HTR-8/SVneo (cell line): ENCODE measurements around the gene ZNF219.

Experiments
- DNase-seq: peaks from one replicate; pipeline ENCODE4 v3.0.0; 2011; ENCODE audit warnings: low spot score, mixed read lengths; ENCODE audit not compliant: insufficient read length
- FAIRE-seq: peaks from 2 replicates; lab custom pipeline; 2011; peaks lifted over from hg19 to GRCh38; lab: Jason Lieb, UNC

Gene ZNF219

GRCh38 chr14:21070083-21070609 lies 28.3 kb downstream of the ZNF219 start, which contains the start of gene ARHGEF40:
Gene ARHGEF40 (plus strand): TSS chr14:21070304. CDS start chr14:21070397, 93 bp downstream.
- FAIRE-seq (no peak), DNase-seq (peak; percentile 21)

GRCh38 chr14:21069388-21070082 lies 28.9 kb downstream of the ZNF219 start:
- DNase-seq (no peak), FAIRE-seq (no peak)

DNA sequence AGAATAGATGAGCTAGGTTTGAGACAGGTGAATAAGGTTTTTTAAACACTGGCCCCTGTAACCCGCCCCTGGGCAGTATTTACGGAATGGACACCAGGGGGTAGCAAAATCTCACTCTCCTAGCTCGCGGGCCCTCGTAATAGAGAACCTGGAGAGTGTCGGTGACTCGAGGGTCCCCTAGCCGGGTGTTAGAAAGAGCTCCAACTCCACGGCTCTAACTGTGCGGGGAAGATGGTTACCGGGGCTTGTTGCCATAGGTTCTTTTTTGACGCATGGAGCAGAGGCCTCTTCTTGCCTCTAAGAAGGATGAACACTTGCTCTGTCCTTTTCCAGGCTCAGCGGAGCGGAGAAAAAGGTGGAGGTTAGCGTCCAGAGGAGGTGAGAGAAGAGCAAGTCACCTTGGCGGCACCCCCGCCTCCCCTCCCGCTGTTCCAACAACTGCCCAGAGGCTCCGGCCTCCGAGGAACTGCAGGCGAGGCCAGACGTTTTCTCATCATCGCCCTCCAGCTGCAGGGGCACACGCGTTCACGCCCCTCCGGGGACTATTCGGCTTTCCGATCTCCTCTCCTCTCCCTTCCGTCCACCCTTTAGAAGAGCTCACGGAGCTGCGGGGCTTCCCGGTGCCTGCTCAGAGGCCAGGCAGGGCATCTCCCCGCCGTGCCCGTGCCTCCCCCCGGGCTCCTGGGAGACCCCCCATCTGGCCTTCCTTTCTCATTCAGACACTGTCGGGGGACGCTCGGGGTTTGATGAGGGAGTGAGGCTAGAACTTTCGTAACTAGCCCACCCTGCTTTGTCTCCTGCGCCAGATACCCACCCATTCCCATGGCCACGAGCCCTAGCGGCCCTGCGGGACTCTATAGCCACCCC lies 29.7 kb downstream of the ZNF219 start:
- FAIRE-seq = no peak
- peak; percentile 36 for DNase-seq

GRCh38 chr14:21066882-21067502 lies 31.5 kb downstream of the ZNF219 start:
- FAIRE-seq (no peak), DNase-seq (no peak)

DNA sequence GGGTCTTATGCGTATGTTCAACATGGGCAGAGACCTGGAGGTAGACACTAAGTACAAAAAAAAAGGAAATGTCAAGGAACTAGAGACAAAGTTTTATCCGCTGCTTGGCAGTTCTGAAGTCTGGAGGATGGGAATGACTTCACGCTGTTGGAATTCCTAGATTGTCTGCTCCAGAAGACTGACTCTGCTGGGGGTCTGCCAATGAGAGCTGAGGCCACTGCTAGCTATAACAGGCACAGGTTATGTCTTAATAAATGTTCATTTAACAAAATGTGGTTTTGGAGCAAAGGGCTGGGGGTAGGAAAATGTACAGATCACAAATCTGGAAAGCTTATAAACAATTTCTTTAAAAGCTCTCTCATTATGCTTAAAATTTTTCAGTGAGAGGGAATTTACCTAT lies 35.0 kb downstream of the ZNF219 start:
- peak; percentile 52 for DNase-seq

DNA sequence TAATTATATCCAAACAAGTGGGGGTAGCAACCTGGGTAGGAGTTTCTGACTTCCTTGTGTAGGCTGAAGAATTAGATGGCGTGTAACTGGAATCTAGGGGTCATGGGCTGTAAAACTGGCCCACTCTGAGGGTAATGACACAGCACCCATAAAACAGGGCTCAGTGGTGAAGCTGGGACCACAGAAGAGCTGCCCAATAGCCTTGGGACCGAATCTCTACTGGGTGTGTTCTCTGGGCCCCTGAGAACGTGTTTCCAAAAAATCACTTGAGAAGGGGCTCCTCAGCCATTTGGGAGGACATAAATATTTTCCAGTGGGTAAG lies 37.1 kb downstream of the ZNF219 start:
- DNase-seq (no peak), FAIRE-seq (no peak)

More for the DNA sequence above, 35.0 kb downstream of the ZNF219 start:
- no peak for FAIRE-seq

GRCh38 chr14:21060614-21061346 lies 37.7 kb downstream of the ZNF219 start:
- DNase-seq = no peak
- FAIRE-seq = no peak

DNA sequence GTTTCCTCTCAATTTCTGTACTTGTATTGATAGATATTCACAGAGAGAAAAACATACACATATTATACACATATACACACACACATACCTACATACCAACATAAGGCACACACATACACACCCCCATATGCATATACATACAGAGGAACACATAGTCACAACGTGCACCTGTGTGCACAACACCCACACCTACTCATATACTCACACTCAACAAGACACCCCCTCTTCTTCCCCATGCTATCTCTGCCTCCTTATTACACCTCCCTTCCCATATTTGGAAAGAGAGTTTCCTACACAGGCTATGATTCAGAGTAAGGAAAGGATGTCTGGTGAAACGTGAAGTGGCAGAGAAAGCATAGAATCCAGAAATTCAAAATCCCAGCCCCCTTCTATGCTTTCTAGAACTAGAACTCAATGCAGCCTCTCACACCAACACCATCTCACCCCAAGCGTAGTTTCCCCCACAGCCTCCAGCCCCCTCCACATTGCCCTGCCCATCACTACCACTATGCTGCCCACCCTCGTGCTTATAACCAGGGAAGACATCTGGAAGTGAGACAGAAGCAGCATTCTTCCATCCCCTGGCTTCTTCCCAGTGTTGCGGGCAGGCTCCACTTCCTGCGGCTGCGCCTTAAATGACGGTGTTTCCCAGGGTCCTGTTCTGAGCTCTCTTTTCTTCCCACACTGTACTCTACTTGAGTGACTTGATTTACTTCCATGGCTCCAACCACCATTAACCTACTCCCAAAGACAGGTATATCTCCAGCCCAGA lies 38.4 kb downstream of the ZNF219 start:
- no peak for FAIRE-seq
- DNase-seq = no peak

DNA sequence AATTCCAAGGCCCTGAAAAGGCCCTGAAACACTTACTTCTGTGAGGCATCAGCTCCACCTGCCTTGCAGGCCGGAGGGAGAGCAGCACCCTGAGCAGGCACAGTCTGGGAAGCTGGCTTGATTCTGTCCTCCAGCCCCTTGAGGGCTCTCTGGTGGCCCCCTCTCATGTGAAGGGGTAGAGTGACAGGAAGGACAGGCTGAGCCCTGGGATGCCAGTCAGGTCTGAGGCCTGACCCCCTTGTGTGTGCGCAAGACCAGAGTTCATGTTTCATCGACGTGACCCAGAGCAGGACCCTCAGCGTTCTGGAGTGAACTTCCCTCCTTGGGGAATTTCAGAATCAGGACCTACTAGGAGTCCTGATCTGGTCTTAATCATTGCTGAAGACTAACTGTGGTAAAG lies 39.6 kb downstream of the ZNF219 start:
- no peak for FAIRE-seq
- DNase-seq = no peak

- FAIRE-seq = no peak
- no peak for DNase-seq
Observed at GRCh38 chr14:21057803-21058675, 40.4 kb downstream of the ZNF219 start, which contains the start of gene RNASE8. Gene RNASE8 (plus strand): TSS chr14:21057822. CDS start chr14:21057893, 71 bp downstream.

DNA sequence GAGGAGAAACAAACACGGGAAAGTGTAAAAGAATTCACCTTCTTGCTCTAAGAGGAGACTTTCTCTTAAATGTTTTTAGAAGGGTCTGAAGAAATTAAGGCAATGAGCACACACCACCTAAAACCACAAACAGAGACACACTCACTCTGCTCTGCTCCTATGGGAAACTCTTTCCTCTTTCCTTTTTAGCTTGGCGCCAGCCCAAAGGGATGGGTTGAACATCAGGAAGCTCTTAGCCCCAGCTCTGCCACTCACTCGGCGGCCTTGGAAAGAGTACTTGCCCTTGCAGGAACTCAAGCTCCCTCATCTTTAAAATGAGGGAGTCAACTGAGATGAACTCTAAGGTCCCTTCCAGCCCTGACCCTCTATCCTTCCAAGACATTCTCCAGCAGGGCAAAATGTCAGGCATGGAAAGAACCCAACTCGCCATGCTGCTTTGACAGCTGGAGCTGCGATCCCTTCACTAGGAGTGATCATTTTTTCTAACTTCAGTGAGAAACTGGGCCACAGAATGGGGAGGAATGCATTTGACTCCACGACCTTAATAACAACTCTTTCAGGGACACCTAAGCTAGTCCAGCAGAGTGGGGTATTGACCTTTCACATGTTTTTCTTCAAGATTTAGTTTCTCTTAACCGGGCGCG lies 41.8 kb downstream of the ZNF219 start:
- FAIRE-seq = no peak
- DNase-seq = no peak

DNA sequence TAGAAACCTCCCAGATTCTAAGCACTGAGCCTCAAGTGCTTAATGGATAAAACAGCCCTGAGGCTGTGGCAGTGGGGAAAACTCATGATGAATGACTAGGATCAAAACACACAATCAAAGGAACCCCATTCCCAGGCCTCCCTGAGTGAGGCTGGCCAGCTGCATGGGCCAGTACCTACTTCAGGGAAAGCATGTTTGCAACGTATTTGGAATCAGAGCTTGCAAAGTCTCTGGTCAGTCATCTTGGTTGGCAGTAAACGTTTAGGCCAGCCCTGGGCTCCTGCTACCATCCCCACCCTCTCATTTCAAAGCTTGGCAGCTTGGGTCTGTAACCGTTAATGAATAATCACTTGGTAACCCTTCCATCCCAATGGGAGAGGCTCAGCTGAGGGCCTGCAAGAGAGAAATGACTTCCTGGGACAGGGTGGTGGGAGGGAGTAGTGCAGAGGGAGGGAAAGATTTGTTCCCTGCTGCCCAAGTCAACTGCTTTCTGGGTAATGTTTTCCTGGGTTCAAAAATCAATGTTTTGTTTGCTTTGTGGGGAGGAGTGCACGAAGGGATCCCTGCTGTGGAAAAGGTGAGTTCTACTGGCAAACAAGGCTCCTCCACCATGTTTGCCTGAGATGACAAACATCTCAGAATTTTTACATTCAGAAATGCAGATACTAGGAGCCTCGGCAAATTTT lies 42.9 kb downstream of the ZNF219 start:
- DNase-seq (no peak), FAIRE-seq (no peak)

- no peak for DNase-seq
- no peak for FAIRE-seq
Observed at GRCh38 chr14:21054768-21055145, 43.7 kb downstream of the ZNF219 start.

DNA sequence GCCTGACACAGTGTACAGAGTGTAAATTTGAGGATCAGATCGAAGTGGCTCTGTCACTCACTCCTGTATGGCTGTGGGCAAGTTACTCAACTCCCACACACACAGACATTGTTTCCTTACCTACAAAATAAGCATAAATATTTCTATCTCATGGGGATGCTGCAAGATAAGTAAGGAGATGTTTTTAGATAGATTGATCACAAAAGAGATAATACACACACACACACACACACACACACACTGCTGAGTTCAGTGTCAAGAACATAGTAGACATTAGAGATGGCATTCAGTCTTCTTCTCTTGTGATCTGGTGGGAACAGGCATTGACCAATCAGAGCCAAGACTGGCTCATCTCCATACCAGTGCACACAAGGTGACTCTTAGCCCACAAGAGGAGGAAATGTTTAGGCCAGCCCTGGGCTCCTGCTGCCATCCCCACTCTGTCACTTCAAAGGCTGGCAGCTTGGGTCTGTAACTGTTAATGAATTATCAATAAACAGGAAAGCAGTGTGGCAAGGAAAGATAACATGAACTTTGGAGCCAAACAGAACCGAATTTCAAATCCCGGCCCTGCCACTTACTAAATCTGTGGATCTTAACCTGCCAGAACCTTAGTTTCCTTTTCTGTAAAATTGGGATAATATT lies 44.2 kb downstream of the ZNF219 start:
- DNase-seq (no peak), FAIRE-seq (no peak)

GRCh38 chr14:21053184-21054122 lies 45.0 kb downstream of the ZNF219 start:
- FAIRE-seq (no peak), DNase-seq (no peak)

GRCh38 chr14:21050597-21050996 lies 47.9 kb downstream of the ZNF219 start:
- DNase-seq (no peak), FAIRE-seq (no peak)
